ENCODE measurements around the gene ABCA13. TPM values are rescaled to one million over a fixed set of nuclear protein-coding genes. Genes with fewer than 3 reads are reported as not detected.

The ABCA13 gene
- total RNA-seq, 1 donor from 2014 or later: 2.2 TPM

DNA sequence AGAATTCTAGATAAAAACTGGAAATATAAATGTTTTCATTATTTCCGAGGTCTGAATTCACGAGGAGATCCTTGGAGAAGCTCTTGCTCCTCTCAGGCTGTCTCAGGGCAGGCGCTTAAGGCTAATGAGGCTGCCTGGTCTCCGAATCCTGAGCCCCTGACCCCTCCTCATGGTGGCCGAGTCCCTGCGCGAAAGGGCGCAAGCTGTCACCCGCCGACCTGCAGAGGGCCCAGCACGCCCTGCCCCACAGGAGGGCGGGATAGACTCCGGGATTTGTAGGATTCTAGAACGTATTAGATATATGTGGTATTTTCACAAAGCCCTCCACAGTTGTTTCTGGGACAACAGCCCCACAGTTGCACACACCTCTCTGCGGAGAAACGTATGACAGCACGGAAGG, 284.1 kb downstream of the ABCA13 start:
- Histone ChIP-seq H3K9me3 (no peaks in the 10 kb centered on the region), H3K27me3 (ENCODE audit: low read depth) (no peaks in the 10 kb centered on the region), H3K4me3 (no peak overlapping the region), H3K4me1 (no peaks in the 10 kb centered on the region), H3K36me3 (no peaks in the 10 kb centered on the region), H3K27ac (no peak overlapping the region)
- DNase-seq (no peak), ATAC-seq (no peak)
- intact Hi-C loops (cut with DNase I): no loop called here
- TF ChIP-seq CTCF (IDR thresholded peaks at IDR 0.05): no peak

- DNase-seq (no peak), ATAC-seq (no peak)
- H3K4me1 ChIP-seq: no peaks in the 10 kb centered on the region
- intact Hi-C loops (cut with DNase I): no loop called here
- no peak for TF ChIP-seq CTCF (IDR thresholded peaks at IDR 0.05)
- H3K4me3 ChIP-seq: no peak overlapping the region
- no peaks in the 10 kb centered on the region for H3K9me3 ChIP-seq
- no peaks in the 10 kb centered on the region for H3K36me3 ChIP-seq
- no peaks in the 10 kb centered on the region for H3K27me3 ChIP-seq (ENCODE audit: low read depth)
- no peak overlapping the region for H3K27ac ChIP-seq
Measured at GRCh38 chr7:48458701-48459524, 287.7 kb downstream of the ABCA13 start.

DNA sequence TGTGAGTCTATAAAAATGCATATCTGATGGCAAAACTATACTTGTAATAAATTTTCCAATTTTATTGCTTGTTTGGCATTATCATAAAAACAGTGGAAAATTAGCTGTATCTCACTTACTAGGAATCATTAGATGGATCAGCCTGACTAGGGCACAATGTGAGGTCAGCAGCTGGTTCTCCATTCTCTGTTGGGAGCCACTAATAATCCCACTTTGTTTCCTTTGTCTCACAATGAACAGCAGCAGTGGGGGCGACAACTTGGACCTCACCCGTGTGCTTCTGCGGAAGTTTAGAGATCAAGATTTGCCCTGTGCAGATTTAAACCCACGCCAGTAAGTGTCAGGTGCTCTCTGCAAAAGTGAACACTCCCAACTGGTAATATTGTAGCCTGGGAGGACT, 295.5 kb downstream of the ABCA13 start:
- no peaks in the 10 kb centered on the region for H3K4me1 ChIP-seq
- TF ChIP-seq CTCF (IDR thresholded peaks at IDR 0.05): no peak
- no peaks in the 10 kb centered on the region for H3K9me3 ChIP-seq
- no peak overlapping the region for H3K4me3 ChIP-seq
- DNase-seq (no peak), ATAC-seq (no peak)
- no peak overlapping the region for H3K27ac ChIP-seq
- intact Hi-C loops (cut with DNase I): no loop called here
- H3K36me3 ChIP-seq: no peaks in the 10 kb centered on the region
- no peaks in the 10 kb centered on the region for H3K27me3 ChIP-seq (ENCODE audit: low read depth)

DNA sequence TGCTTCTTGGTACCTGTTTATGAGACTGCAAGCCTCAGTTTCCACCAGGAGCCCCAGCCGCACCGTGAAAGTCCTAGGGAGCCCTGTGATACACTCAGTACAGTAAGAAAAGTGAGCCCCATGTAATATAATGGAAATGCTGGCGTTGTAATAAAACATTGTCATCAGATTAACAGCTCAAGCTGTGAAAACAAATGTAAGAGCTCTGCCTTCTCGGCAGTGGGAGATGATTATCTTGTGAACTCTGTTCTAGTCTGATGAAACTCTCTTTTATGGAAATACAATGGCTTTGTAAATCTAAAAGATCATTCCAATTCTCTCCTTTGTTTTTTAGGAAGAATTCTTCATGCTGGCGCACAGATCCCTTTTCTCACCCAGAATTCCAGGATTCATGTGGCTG, 299.9 kb downstream of the ABCA13 start:
- H3K27me3 ChIP-seq (ENCODE audit: low read depth): no peaks in the 10 kb centered on the region
- no peaks in the 10 kb centered on the region for H3K36me3 ChIP-seq
- DNase-seq (no peak), ATAC-seq (no peak)
- H3K4me1 ChIP-seq: no peaks in the 10 kb centered on the region
- no peak overlapping the region for H3K27ac ChIP-seq
- H3K9me3 ChIP-seq: no peaks in the 10 kb centered on the region
- no peak for TF ChIP-seq CTCF (IDR thresholded peaks at IDR 0.05)
- intact Hi-C loops (cut with DNase I): no loop called here
- H3K4me3 ChIP-seq: no peak overlapping the region

- H3K4me3 ChIP-seq: no peak overlapping the region
- H3K4me1 ChIP-seq: no peaks in the 10 kb centered on the region
- ATAC-seq: no peak
- no peaks in the 10 kb centered on the region for H3K9me3 ChIP-seq
- H3K36me3 ChIP-seq: no peaks in the 10 kb centered on the region
- DNase-seq: no peak
- intact Hi-C loops (cut with DNase I): no loop called here
- no peaks in the 10 kb centered on the region for H3K27me3 ChIP-seq (ENCODE audit: low read depth)
- TF ChIP-seq CTCF (IDR thresholded peaks at IDR 0.05): no peak
- no peak overlapping the region for H3K27ac ChIP-seq
Measured at GRCh38 chr7:48472640-48473039, 301.4 kb downstream of the ABCA13 start.
